HepG2 (cell line): ENCODE results near the gene DND1. TPM values are rescaled to one million over a fixed set of nuclear protein-coding genes. Genes with fewer than 3 reads are reported as not detected.
A peak's percentile ranks its signal among the peaks of the same experiment; 100 is the strongest.

Source experiments
- ARNT ChIP-seq: fragments of 450-650 bp; IDR thresholded peaks from 2 replicates; pipeline ENCODE4 v1.6.1; 2017
- ASH2L ChIP-seq: fragments of 300-600, 200-600 bp; sonication (generic); IDR thresholded peaks from 2 replicates; pipeline ENCODE4 v1.7.0; 2017; ENCODE audit warnings: low read depth, mild to moderate bottlenecking, moderate library complexity, mixed read lengths, low read length; ENCODE audit not compliant: insufficient read length
- HDAC2 ChIP-seq: sonication (generic); formaldehyde crosslinking; IDR thresholded peaks from 2 replicates; pipeline ENCODE4 v1.4.0; 2020; ENCODE audit warnings: missing genetic modification reagents
- KAT8 ChIP-seq: IDR thresholded peaks from 2 replicates; pipeline ENCODE4 v1.6.1; 2016; ENCODE audit warnings: missing genetic modification reagents, missing compliant biosample characterization
- POLR2A ChIP-seq, 2 experiments: IDR thresholded peaks; 2 replicates each; pipeline ENCODE4 v1.6.1; 2011; ENCODE audit warnings: low read depth in 2 of 2, low read length in 2 of 2, mild to moderate bottlenecking in 1 of 2, moderate library complexity in 1 of 2; ENCODE audit not compliant: insufficient read depth in 1 of 2
- PTBP1 ChIP-seq: fragments of 200-400 bp; formaldehyde crosslinking; IDR thresholded peaks from 2 replicates; pipeline ENCODE4 v1.6.1; 2018; ENCODE audit warnings: low read length, low read depth; ENCODE audit not compliant: poor library complexity, severe bottlenecking
- SNAPC4 ChIP-seq: sonication (generic); formaldehyde crosslinking; IDR thresholded peaks from 2 replicates; pipeline ENCODE4 v1.4.0; 2020; ENCODE audit warnings: mild to moderate bottlenecking, missing genetic modification reagents
- SPEN ChIP-seq: sonication (generic); formaldehyde crosslinking; IDR thresholded peaks from 2 replicates; pipeline ENCODE4 v1.5.1; 2020; ENCODE audit warnings: low read depth, mild to moderate bottlenecking, missing genetic modification reagents
- ZFX ChIP-seq: sonication (generic); formaldehyde crosslinking; IDR thresholded peaks from 2 replicates; pipeline ENCODE4 v1.4.0; 2020; ENCODE audit warnings: mild to moderate bottlenecking, low read depth, missing genetic modification reagents, moderate library complexity
- ZNF274 ChIP-seq: sonication (generic); formaldehyde crosslinking; IDR thresholded peaks from 2 replicates; pipeline ENCODE4 v1.5.1; 2020; ENCODE audit warnings: mild to moderate bottlenecking, missing genetic modification reagents
- ZNF337 ChIP-seq: sonication (generic); formaldehyde crosslinking; IDR thresholded peaks from 2 replicates; pipeline ENCODE4 v1.5.1; 2020; ENCODE audit warnings: missing genetic modification reagents, low read depth, mild to moderate bottlenecking, borderline replicate concordance
- ZNF441 ChIP-seq: sonication (generic); formaldehyde crosslinking; IDR thresholded peaks from 2 replicates; pipeline ENCODE4 v1.7.0; 2021; ENCODE audit warnings: missing genetic modification reagents, borderline replicate concordance
- polyA plus RNA-seq, 8 experiments: library from polyadenylated mRNA; depleted of rRNA in 3 of 8; stranded (reverse) in 7 of 8; unstranded in 1 of 8; fragments of >200 nt; fragmentation: Illumina TruSeq in 4 of 8; extraction: Trizol in 4 of 8; gene quantifications; 2 replicates each; pipeline versions ENCODE4 v1.2.1 to v1.2.3, GENCODE V29; 2011 to 2016; ENCODE audit warnings: low read depth in 4 of 8, missing spikeins in 1 of 8, mixed read lengths in 1 of 8; ENCODE audit not compliant: insufficient read depth in 1 of 8
- total RNA-seq, 5 experiments: library from RNA; depleted of rRNA; stranded (reverse); fragments of >200 nt; fragmentation: Illumina TruSeq; extraction: Trizol; gene quantifications; 2 replicates each; pipeline ENCODE4 v1.2.3, GENCODE V29; 2016; ENCODE audit warnings: low read depth in 1 of 5
- TF ChIP-seq, protein P1 (sequence below): sonication (generic); formaldehyde crosslinking; IDR thresholded peaks from 2 replicates; pipeline ENCODE4 v1.4.0; 2020; ENCODE audit warnings: missing genetic modification reagents, borderline replicate concordance
- TF ChIP-seq, protein P2 (sequence below): sonication (generic); formaldehyde crosslinking; IDR thresholded peaks from 2 replicates; pipeline ENCODE4 v1.4.0; 2020; ENCODE audit warnings: missing genetic modification reagents, low read depth, mild to moderate bottlenecking, borderline replicate concordance
- TF ChIP-seq, protein P3 (sequence below): sonication (generic); formaldehyde crosslinking; IDR thresholded peaks from 2 replicates; pipeline ENCODE4 v1.8.0; 2022; ENCODE audit warnings: mild to moderate bottlenecking, missing genetic modification reagents, moderate library complexity

The DND1 gene
- total and polyA plus RNA-seq, 2 of the 13 experiments (the other 11 are each of a cell fraction or from before 2014, with no cell fraction given) = 0.48 to 0.55 TPM

DNA sequence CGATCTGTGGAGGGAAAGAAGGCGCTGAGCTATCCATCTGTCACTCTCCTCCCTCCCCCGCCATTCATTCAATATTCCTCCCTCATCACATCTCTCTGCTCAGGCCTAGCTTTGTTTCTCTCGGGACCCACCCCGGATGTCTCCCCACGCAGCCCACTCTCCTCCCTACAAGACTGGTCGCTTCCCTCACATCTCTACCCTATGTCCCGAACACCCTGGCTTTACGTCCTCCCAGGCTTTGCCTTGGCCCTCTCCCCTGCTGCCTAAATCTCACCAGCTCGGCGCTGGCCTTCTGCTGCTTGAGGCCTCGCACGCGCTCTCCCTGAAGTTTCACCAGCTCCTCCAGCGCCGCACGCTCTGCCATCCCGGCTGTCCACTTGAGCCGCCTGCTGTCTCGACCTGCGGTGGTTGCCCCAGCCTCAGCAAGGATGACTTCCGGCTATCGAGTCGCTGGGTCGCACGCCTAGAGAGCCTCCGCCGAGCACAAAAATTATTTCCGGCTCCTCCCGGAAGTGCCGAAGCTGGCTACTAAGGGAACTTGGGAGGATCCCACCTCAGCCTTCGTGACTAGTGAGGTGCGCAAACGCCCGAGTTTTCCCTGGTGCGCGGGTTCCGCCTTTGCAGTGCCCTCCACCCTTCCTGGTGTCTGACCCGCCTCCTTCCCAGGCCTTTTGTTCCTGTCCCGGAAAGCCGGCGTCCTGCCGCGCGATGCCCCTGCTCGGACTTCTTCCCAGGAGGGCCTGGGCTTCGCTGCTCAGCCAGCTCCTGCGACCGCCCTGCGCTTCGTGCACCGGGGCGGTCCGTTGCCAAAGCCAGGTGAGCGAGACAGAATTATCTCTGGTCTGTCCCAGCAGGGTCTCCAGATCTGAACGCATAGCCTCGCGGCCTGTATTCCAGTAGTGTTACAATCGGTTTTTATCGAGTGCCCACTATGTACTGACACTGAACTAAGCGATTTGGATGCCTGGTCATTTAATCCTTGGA, 17.9 kb upstream of the DND1 start, which contains the start of the genes HARS1 and HARS2 (continued):
- TF ChIP-seq, protein P1, sequence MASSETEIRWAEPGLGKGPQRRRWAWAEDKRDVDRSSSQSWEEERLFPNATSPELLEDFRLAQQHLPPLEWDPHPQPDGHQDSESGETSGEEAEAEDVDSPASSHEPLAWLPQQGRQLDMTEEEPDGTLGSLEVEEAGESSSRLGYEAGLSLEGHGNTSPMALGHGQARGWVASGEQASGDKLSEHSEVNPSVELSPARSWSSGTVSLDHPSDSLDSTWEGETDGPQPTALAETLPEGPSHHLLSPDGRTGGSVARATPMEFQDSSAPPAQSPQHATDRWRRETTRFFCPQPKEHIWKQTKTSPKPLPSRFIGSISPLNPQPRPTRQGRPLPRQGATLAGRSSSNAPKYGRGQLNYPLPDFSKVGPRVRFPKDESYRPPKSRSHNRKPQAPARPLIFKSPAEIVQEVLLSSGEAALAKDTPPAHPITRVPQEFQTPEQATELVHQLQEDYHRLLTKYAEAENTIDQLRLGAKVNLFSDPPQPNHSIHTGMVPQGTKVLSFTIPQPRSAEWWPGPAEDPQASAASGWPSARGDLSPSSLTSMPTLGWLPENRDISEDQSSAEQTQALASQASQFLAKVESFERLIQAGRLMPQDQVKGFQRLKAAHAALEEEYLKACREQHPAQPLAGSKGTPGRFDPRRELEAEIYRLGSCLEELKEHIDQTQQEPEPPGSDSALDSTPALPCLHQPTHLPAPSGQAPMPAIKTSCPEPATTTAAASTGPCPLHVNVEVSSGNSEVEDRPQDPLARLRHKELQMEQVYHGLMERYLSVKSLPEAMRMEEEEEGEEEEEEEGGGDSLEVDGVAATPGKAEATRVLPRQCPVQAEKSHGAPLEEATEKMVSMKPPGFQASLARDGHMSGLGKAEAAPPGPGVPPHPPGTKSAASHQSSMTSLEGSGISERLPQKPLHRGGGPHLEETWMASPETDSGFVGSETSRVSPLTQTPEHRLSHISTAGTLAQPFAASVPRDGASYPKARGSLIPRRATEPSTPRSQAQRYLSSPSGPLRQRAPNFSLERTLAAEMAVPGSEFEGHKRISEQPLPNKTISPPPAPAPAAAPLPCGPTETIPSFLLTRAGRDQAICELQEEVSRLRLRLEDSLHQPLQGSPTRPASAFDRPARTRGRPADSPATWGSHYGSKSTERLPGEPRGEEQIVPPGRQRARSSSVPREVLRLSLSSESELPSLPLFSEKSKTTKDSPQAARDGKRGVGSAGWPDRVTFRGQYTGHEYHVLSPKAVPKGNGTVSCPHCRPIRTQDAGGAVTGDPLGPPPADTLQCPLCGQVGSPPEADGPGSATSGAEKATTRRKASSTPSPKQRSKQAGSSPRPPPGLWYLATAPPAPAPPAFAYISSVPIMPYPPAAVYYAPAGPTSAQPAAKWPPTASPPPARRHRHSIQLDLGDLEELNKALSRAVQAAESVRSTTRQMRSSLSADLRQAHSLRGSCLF (CRISPR knock-in tag) = no peak; the same call in none of the 2 replicates
- TF ChIP-seq POLR2A (IDR thresholded peaks at IDR 0.05; ENCODE audit: insufficient read depth in 1 of 2, low read depth in 2 of 2, low read length in 2 of 2) = peak; percentile 82 to 96
- TF ChIP-seq, protein P2, sequence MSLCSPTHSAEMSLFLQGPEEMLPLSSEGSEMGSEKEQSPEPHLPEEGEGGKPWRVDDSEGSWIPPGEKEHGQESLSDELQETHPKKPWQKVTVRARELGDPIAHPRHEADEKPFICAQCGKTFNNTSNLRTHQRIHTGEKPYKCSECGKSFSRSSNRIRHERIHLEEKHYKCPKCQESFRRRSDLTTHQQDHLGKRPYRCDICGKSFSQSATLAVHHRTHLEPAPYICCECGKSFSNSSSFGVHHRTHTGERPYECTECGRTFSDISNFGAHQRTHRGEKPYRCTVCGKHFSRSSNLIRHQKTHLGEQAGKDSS (CRISPR knock-in tag) = no peak
- TF ChIP-seq ASH2L = peak; percentile 93
- TF ChIP-seq PTBP1 = peak; percentile 71
- peak; percentile 98 for TF ChIP-seq KAT8 (CRISPR knock-in tag)
- peak; percentile 96 for TF ChIP-seq ZFX
- TF ChIP-seq ZNF274 = peak; percentile 54; the same call in 1 of the 2 replicates
- TF ChIP-seq ZNF337 (CRISPR knock-in tag) = no peak
- TF ChIP-seq HDAC2 (CRISPR knock-in tag) = peak; percentile 72
- peak; percentile 89 for TF ChIP-seq SNAPC4 (CRISPR knock-in tag)
- TF ChIP-seq ZNF441 (CRISPR knock-in tag) = peak; percentile 74
- TF ChIP-seq ARNT = no peak
- TF ChIP-seq SPEN = peak; percentile 87
- TF ChIP-seq, protein P3, sequence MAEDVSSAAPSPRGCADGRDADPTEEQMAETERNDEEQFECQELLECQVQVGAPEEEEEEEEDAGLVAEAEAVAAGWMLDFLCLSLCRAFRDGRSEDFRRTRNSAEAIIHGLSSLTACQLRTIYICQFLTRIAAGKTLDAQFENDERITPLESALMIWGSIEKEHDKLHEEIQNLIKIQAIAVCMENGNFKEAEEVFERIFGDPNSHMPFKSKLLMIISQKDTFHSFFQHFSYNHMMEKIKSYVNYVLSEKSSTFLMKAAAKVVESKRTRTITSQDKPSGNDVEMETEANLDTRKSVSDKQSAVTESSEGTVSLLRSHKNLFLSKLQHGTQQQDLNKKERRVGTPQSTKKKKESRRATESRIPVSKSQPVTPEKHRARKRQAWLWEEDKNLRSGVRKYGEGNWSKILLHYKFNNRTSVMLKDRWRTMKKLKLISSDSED (CRISPR knock-in tag) = no peak
